Pancreas (tissue), 10 donors: ENCODE data around the gene E2F2. TPM values are rescaled to one million over a fixed set of nuclear protein-coding genes. Genes with fewer than 3 reads are reported as not detected.

ENCODE experiments used
- ATAC-seq, 4 donors: fragments of 200-7000 bp; cut with Tn5 transposase; one replicate each; pipeline versions ENCODE4 v1.8.0 to v1.9.1; 2020; ENCODE audit warnings: mild to moderate bottlenecking in 4 of 4, moderate library complexity in 4 of 4
- DNase-seq, 6 donors: peaks; one replicate each; pipeline ENCODE4 v3.0.0-alpha.2; 2020
- FAIRE-seq: peaks from 2 replicates; lab custom pipeline; 2012; peaks lifted over from hg19 to GRCh38; lab: Jason Lieb, UNC
- H3K27ac ChIP-seq, 4 donors: fragments of 200-600 bp; sonication (generic); 1 replicate in 3 of 4; 2 replicates in 1 of 4; pipeline versions ENCODE4 v1.5.0 to v1.8.0; 2020
- H3K27me3 ChIP-seq, 4 donors: fragments of 200-600 bp; one replicate each; pipeline ENCODE4 v1.8.0; 2021
- H3K36me3 ChIP-seq, 3 donors: fragments of 200-600 bp; sonication (generic) in 1 of 3; one replicate each; pipeline versions ENCODE4 v1.5.0 to v1.8.0; 2020 to 2021
- H3K4me1 ChIP-seq, 3 donors: fragments of 200-600 bp; one replicate each; pipeline ENCODE4 v1.8.0; 2021
- H3K4me3 ChIP-seq, 4 donors: fragments of 200-600 bp; sonication (generic) in 2 of 4; one replicate each; pipeline versions ENCODE4 v1.5.0 to v1.8.0; 2020 to 2021
- H3K9me3 ChIP-seq, 4 donors: fragments of 200-600 bp; one replicate each; pipeline ENCODE4 v1.8.0; 2021
- WGBS, 2 donors: extraction: QIAGEN DNeasy Blood & Tissue Kit; methylation state at CpG; one replicate each; pipeline ENCODE4 v1.1.7; 2013; 5-methylcytosine and 5-hydroxymethylcytosine counted together
- intact Hi-C, 3 donors: fragments of 100-400 bp; cut with DNase I; formaldehyde crosslinking; loops; one replicate each; pipeline versions ENCODE4 v1.11.1 to v1.14.2; 2022
- polyA plus RNA-seq, 2 donors: library from polyadenylated mRNA; stranded (reverse); fragments of 200-250 nt; gene quantifications; one replicate each; pipeline ENCODE4 v1.2.3, GENCODE V29; 2013
- total RNA-seq, 6 donors: library from RNA; stranded (reverse); fragmentation: NEBNext Ultra II Directional in 4 of 6; extraction: Animal tissue kit (Norgen Biotek cat#: 25700) in 4 of 6; gene quantifications; one replicate each; pipeline versions ENCODE4 v1.2.1 to v1.2.4, GENCODE V29; 2021 to 2023
- TF ChIP-seq, protein P1 (sequence below), 4 donors: fragments of 200-600 bp; sonication (generic) in 3 of 4; IDR thresholded peaks; one replicate each; pipeline versions ENCODE4 v1.5.0 to v1.8.0; 2021; ENCODE audit warnings: antibody characterized with exemption in 4 of 4
- donor health status: healthy with polysubstance abuse.
- donor health status: DM: no; HTN: no; CAD: no; lungs with moderate emphysema.
- donor health status: DM: no; HTN: no; CAD: no.
- donor health status: control.
- donor health status: control.
- donor health status: Bipolar disorder and iron deficiency.
- donor health status: DM: yes; HTN: yes; CAD: no.
- donor health status: DM: no; HTN: no; CAD: no.
- donor health status: DM: no; HTN: no; CAD: no.
- donor health status: DM: yes; HTN: yes; CAD: no.

The E2F2 gene
- total and polyA plus RNA-seq, 8 donors: 0.04 to 0.40 (median 0.15) TPM; not detected in 2

DNA sequence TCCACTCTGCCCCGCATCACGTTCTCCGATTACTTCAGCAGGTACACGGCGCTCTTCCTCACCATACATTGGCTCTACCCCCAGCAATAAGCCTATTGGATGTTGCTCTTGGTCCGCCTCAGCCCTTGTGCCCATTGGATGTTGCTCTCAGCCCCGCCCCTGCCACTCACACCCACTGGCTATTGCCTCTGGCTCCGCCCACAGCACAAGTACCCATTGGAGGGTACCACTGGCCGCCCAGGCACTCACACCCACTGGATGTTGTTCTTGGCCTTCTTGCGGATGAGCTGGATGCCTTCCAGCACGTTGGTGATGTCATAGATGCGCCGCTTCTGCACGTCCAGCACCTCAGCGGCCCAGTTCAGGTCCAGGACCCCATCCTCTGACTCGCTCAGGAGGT is 9.4 kb downstream of the E2F2 start:
- 94% methylated on average over 16 of the region's 16 CpGs for WGBS, 2 donors
- Histone ChIP-seq H3K9me3 (no peaks in the 10 kb centered on the region), H3K4me1 (no peaks in the 10 kb centered on the region), H3K27me3 (no peaks in the 10 kb centered on the region), H3K4me3 (no peak overlapping the region), H3K27ac (no peak overlapping the region), H3K36me3 (no peaks in the 10 kb centered on the region)
- FAIRE-seq: no peak
- intact Hi-C loops: no loop called here
- no peak for ATAC-seq
- TF ChIP-seq, protein P1, sequence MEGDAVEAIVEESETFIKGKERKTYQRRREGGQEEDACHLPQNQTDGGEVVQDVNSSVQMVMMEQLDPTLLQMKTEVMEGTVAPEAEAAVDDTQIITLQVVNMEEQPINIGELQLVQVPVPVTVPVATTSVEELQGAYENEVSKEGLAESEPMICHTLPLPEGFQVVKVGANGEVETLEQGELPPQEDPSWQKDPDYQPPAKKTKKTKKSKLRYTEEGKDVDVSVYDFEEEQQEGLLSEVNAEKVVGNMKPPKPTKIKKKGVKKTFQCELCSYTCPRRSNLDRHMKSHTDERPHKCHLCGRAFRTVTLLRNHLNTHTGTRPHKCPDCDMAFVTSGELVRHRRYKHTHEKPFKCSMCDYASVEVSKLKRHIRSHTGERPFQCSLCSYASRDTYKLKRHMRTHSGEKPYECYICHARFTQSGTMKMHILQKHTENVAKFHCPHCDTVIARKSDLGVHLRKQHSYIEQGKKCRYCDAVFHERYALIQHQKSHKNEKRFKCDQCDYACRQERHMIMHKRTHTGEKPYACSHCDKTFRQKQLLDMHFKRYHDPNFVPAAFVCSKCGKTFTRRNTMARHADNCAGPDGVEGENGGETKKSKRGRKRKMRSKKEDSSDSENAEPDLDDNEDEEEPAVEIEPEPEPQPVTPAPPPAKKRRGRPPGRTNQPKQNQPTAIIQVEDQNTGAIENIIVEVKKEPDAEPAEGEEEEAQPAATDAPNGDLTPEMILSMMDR (IDR thresholded peaks at IDR 0.05): no peak
- DNase-seq: no peak

DNA sequence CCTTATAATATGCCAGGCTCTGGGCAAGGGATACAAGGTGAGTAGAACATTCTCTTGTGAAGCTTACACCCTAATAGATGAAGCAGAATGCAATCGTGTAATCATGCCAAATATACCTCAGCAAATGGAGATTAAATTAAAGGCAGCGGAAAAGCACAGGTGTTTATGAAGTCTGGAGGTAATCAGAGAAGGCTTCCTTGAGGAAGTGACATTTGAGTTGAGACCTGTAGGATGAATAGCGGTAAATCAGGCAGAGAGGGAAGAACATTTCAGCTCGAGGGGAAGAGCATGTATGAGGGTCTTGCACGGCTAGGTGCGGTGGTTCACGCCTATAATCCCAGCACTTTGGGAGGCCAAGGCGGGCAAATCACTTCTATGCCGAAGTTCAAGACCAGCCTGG is 13.5 kb downstream of the E2F2 start:
- intact Hi-C loops: no loop called here

DNA sequence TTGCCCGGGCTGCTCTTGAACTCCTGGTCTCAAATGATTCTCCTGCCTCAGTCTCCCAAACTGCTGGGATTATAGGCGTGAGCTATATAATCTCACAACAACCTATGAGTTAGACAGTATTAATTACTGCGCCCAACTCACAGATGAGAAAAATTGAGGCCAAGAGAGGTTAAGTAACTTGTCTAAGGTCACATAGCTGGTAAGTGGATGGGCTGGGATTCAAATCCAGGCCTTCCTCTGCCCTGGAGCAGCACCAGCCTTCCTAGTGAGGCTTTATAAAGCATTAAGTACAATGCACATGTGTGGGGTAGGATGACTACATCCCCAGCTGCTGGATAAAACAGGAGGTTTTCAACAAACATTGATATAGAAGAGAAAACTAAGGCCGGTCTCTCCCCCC is 15.1 kb downstream of the E2F2 start:
- Histone ChIP-seq H3K9me3 (no peaks in the 10 kb centered on the region), H3K36me3 (no peaks in the 10 kb centered on the region), H3K27ac (no peak overlapping the region), H3K4me1 (no peaks in the 10 kb centered on the region), H3K4me3 (no peak overlapping the region), H3K27me3 (no peaks in the 10 kb centered on the region)
- intact Hi-C loops: no loop called here
- DNase-seq (no peak), FAIRE-seq (no peak), ATAC-seq (no peak)
- WGBS, 2 donors: 95 to 97% methylated on average over 4 of the region's 4 CpGs
- TF ChIP-seq, protein P1 (IDR thresholded peaks at IDR 0.05): no peak

More for the DNA sequence above, 13.5 kb downstream of the E2F2 start:
- FAIRE-seq (no peak), ATAC-seq (no peak), DNase-seq (no peak)
- H3K4me3 ChIP-seq: no peak overlapping the region
- H3K9me3 ChIP-seq: no peaks in the 10 kb centered on the region
- H3K27me3 ChIP-seq: no peaks in the 10 kb centered on the region
- TF ChIP-seq, protein P1 (IDR thresholded peaks at IDR 0.05): no peak
- no peaks in the 10 kb centered on the region for H3K4me1 ChIP-seq
- no peaks in the 10 kb centered on the region for H3K36me3 ChIP-seq
- 86 to 87% methylated on average over 9 of the region's 9 CpGs for WGBS, 2 donors
- no peak overlapping the region for H3K27ac ChIP-seq

DNA sequence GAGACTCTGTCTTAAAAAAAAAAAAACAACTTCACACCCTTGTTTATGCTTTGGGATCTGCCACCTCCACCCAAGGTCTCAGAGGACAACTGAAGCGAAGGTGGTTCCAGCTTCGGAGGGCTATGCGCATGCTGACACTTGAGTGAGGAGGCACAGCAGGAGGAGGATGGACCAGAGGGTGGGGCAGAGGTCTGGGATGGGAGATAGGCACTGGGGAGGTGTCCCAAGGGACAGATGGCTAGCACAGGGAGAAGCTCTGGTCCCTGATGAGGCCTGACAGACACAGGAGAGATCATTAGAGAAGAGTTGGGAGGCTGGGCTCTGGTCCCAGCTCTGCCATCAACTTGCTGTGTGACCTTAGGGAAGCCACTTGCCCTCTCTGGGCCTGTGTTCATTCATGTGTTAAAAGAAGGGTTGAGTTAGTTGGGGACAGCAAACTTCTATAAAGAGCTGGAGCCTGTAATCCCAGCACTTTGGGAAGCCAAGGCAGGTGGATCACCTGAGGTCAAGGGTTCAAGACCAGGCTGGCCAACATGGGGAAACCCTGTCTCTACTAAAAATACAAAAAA is 16.8 kb downstream of the E2F2 start:
- Histone ChIP-seq H3K9me3 (no peaks in the 10 kb centered on the region), H3K4me3 (no peak overlapping the region), H3K27me3 (no peaks in the 10 kb centered on the region), H3K27ac (no peak overlapping the region), H3K4me1 (no peaks in the 10 kb centered on the region), H3K36me3 (no peaks in the 10 kb centered on the region)
- ATAC-seq (no peak), FAIRE-seq (no peak), DNase-seq (no peak)
- intact Hi-C loops: no loop called here
- 95 to 98% methylated on average over 3 of the region's 3 CpGs for WGBS, 2 donors
- TF ChIP-seq, protein P1 (IDR thresholded peaks at IDR 0.05): no peak

DNA sequence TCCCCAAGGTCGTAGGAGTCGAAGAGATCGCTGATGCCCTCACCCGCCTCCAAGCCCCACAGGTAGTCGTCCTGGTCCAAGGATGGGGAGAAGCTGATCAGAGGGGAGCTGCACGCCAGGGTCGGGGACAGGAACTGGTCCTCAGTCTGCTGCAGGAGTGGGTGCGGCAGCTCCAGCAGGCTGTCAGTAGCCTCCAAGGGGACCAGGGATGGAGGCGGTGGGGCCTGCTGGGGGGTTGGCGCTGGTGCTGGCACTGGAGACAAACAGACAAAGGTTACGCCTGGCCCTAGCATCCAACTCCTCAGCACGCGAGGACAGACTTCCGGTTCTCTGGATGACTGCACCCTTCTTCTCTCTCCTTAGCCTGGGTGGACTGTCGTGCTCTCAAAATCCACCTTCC is 21.1 kb downstream of the E2F2 start:
- Histone ChIP-seq H3K9me3 (no peaks in the 10 kb centered on the region), H3K36me3 (no peaks in the 10 kb centered on the region), H3K27ac (no peak overlapping the region), H3K4me3 (no peak overlapping the region), H3K27me3 (no peaks in the 10 kb centered on the region), H3K4me1 (no peaks in the 10 kb centered on the region)
- ATAC-seq (no peak), DNase-seq (no peak), FAIRE-seq (no peak)
- 86 to 87% methylated on average over 15 of the region's 15 CpGs for WGBS, 2 donors
- intact Hi-C loops: no loop called here
- TF ChIP-seq, protein P1 (IDR thresholded peaks at IDR 0.05): no peak
